ENCODE measurements around the gene SERPINF2.

SERPINF2 gene

GRCh38 chr17:1742371-1743087, at the start of gene SERPINF2:
Gene SERPINF2, plus strand, starts transcription at chr17:1742871. Its CDS starts 2,125 bp downstream, at chr17:1744996.
- no peak within 1 kb of the TSS for H2AFZ ChIP-seq (ENCODE audit: low read depth, low read length, severe bottlenecking)
- H3K4me3 ChIP-seq (ENCODE audit: insufficient read depth, low read length, poor library complexity, severe bottlenecking) = no peak within 1 kb of the TSS
- no peaks in the 10 kb centered on the region for H3F3A ChIP-seq (ENCODE audit: insufficient read depth)
- no peaks in the 10 kb centered on the region for H4K20me1 ChIP-seq (ENCODE audit: low read depth, low read length)
- H3K27me3 ChIP-seq (ENCODE audit: low read length) = no peaks in the 10 kb centered on the region
- no peaks in the 10 kb centered on the region for H3K9me3 ChIP-seq (ENCODE audit: insufficient read depth, low read length)
- H3K9ac ChIP-seq (ENCODE audit: low read length) = no peak within 1 kb of the TSS
- H3K4me2 ChIP-seq (ENCODE audit: low read depth, low read length, poor library complexity, severe bottlenecking) = no peak within 1 kb of the TSS
- H3K27ac ChIP-seq (ENCODE audit: low read depth, low read length) = no peak within 1 kb of the TSS
- H3K79me2 ChIP-seq (ENCODE audit: insufficient read depth, low read length) = no peaks in the 10 kb centered on the region
- TF ChIP-seq CTCF (IDR thresholded peaks at IDR 0.05; ENCODE audit: insufficient read depth, low read length, poor library complexity, severe bottlenecking) (no peak), EZH2phosphoT487 (conservative IDR thresholded peaks at IDR 0.05; ENCODE audit: low read length) (no peak)
- H3K9me2 ChIP-seq (replicated peaks; ENCODE audit: insufficient read depth, low read length) = no peaks in the 10 kb centered on the region
- no peaks in the 10 kb centered on the region for H3K36me3 ChIP-seq (ENCODE audit: low read length)

GRCh38 chr17:1693339-1693738, 49.3 kb upstream of the SERPINF2 start:
- H3K9me3 ChIP-seq (ENCODE audit: insufficient read depth, low read length) = no peaks in the 10 kb centered on the region
- H3K27ac ChIP-seq (ENCODE audit: low read depth, low read length) = no peak overlapping the region
- H3K27me3 ChIP-seq (ENCODE audit: low read length) = no peaks in the 10 kb centered on the region
- no peaks in the 10 kb centered on the region for H3K36me3 ChIP-seq (ENCODE audit: low read length)
- no peaks in the 10 kb centered on the region for H3K9me2 ChIP-seq (replicated peaks; ENCODE audit: insufficient read depth, low read length)
- no peaks in the 10 kb centered on the region for H4K20me1 ChIP-seq (ENCODE audit: low read depth, low read length)
- H2AFZ ChIP-seq (ENCODE audit: low read depth, low read length, severe bottlenecking) = no peak overlapping the region
- H3K9ac ChIP-seq (ENCODE audit: low read length) = no peak overlapping the region
- H3K79me2 ChIP-seq (ENCODE audit: insufficient read depth, low read length) = no peaks in the 10 kb centered on the region
- no peak overlapping the region for H3K4me2 ChIP-seq (ENCODE audit: low read depth, low read length, poor library complexity, severe bottlenecking)
- no peak for TF ChIP-seq EZH2phosphoT487 (conservative IDR thresholded peaks at IDR 0.05; ENCODE audit: low read length)
- no peak for TF ChIP-seq CTCF (IDR thresholded peaks at IDR 0.05; ENCODE audit: insufficient read depth, low read length, poor library complexity, severe bottlenecking)
- no peaks in the 10 kb centered on the region for H3F3A ChIP-seq (ENCODE audit: insufficient read depth)
- no peak overlapping the region for H3K4me3 ChIP-seq (ENCODE audit: insufficient read depth, low read length, poor library complexity, severe bottlenecking)

GRCh38 chr17:1695365-1695764, 47.3 kb upstream of the SERPINF2 start:
- Histone ChIP-seq H4K20me1 (ENCODE audit: low read depth, low read length) (no peaks in the 10 kb centered on the region), H3K4me3 (ENCODE audit: insufficient read depth, low read length, poor library complexity, severe bottlenecking) (no peak overlapping the region), H3K9me2 (replicated peaks; ENCODE audit: insufficient read depth, low read length) (no peaks in the 10 kb centered on the region), H3F3A (ENCODE audit: insufficient read depth) (no peaks in the 10 kb centered on the region), H2AFZ (ENCODE audit: low read depth, low read length, severe bottlenecking) (no peak overlapping the region), H3K9me3 (ENCODE audit: insufficient read depth, low read length) (no peaks in the 10 kb centered on the region), H3K79me2 (ENCODE audit: insufficient read depth, low read length) (no peaks in the 10 kb centered on the region), H3K4me2 (ENCODE audit: low read depth, low read length, poor library complexity, severe bottlenecking) (no peak overlapping the region), H3K27me3 (ENCODE audit: low read length) (no peaks in the 10 kb centered on the region), H3K9ac (ENCODE audit: low read length) (no peak overlapping the region), H3K36me3 (ENCODE audit: low read length) (no peaks in the 10 kb centered on the region), H3K27ac (ENCODE audit: low read depth, low read length) (no peak overlapping the region)
- TF ChIP-seq EZH2phosphoT487 (conservative IDR thresholded peaks at IDR 0.05; ENCODE audit: low read length) (no peak), CTCF (IDR thresholded peaks at IDR 0.05; ENCODE audit: insufficient read depth, low read length, poor library complexity, severe bottlenecking) (no peak)

Measured in SU-DHL-6 (cell line).